ENCODE results near the gene ARGLU1. TPM values are rescaled to one million over a fixed set of nuclear protein-coding genes. Genes with fewer than 3 reads are reported as not detected.

ARGLU1 gene
- polyA plus RNA-seq, 1 experiment, result 80.3 TPM

DNA sequence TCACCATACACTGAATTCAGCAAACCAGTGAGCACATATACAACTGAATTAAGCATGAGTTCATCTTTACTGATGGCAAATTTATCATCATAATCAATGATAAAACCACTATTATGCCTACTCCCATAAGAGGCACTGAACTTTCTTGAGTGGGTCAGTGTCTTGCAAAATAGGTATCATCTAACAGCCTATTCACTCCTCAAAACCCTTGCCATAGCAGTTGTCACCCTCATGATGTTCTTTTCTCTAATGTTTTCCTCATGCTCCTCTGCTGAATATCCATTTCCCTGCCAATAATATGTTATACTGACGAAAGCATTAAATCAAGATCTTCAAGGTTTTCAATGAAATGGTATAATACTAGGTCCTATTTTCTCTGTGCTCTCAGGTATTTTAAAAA is 5.6 kb downstream of the ARGLU1 start:
- CTCF ChIA-PET, result interaction anchor here (0.8 to 2.9 kb wide), 2 partner anchors 25 to 582 kb away, joined by 3 to 12 read pairs; no protein-coding TSS in a partner anchor
- Histone ChIP-seq H3K27ac (ENCODE audit: low read depth, low read length) (no peak overlapping the region), H3K4me3 (ENCODE audit: low read depth, low read length) (no peak overlapping the region), H3K9me3 (ENCODE audit: control insufficient read depth, insufficient read depth, low read length) (no peaks in the 10 kb centered on the region), H3K27me3 (ENCODE audit: control insufficient read depth, insufficient read depth, low read length) (no peaks in the 10 kb centered on the region)
- DNase-seq (ENCODE audit: low read depth, low spot score), result no peak
- TF ChIP-seq, protein P1, sequence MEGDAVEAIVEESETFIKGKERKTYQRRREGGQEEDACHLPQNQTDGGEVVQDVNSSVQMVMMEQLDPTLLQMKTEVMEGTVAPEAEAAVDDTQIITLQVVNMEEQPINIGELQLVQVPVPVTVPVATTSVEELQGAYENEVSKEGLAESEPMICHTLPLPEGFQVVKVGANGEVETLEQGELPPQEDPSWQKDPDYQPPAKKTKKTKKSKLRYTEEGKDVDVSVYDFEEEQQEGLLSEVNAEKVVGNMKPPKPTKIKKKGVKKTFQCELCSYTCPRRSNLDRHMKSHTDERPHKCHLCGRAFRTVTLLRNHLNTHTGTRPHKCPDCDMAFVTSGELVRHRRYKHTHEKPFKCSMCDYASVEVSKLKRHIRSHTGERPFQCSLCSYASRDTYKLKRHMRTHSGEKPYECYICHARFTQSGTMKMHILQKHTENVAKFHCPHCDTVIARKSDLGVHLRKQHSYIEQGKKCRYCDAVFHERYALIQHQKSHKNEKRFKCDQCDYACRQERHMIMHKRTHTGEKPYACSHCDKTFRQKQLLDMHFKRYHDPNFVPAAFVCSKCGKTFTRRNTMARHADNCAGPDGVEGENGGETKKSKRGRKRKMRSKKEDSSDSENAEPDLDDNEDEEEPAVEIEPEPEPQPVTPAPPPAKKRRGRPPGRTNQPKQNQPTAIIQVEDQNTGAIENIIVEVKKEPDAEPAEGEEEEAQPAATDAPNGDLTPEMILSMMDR (IDR thresholded peaks at IDR 0.05; ENCODE audit: low read depth, low read length), result no peak
- POLR2A ChIA-PET, result no interaction called here

DNA sequence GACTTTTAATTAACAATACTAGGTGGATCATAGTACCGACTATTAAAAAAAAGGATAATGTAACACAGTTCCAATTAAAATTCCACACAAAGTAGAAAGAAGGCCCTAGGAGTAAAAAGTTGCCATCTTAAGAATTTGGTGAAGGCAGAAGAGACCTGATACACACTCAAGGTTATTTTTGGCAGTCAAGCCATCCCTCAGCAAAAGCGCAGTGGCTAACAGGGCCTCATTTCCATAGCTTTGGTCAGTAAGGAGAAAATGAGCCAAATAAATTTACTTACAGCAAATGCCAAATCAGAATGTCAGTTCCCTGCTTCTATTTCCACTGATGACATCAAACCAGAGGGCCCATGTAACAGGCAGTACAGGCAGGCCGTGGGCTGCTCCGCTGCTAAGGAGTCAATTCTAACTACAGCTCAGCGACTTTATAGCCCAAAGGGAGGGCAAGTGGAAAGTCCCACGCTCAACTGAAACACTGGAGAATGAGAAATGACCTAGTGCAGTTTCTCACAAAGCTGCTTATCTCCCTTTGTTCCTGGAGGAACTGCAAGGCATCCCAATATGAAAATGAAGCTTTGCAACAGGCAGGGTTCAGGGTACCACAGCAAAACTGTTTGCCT is 6.3 kb downstream of the ARGLU1 start:
- no peak for DNase-seq (ENCODE audit: low read depth, low spot score)
- POLR2A ChIA-PET, result no interaction called here

DNA sequence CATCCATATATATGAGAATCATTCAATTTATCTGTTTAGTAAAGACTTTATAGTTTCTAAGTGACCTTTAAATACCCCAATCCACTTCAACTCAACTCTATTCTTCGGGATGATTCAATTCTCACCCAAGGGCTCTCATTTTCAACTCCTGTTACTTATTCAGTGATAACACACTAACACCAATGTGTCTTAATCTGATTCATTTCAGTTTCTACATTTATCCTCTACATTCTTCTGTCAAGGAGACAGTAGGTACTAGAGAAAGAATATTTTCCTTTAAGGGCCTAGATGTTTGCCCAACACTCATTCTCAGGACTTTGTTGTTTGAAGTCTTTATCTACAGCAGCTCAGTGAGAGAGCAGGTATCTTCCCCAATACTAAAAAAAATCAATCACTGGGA is 7.1 kb downstream of the ARGLU1 start:
- no peak for DNase-seq (ENCODE audit: low read depth, low spot score)
- H3K27ac ChIP-seq (ENCODE audit: low read depth, low read length), result no peak overlapping the region
- H3K27me3 ChIP-seq (ENCODE audit: control insufficient read depth, insufficient read depth, low read length), result no peaks in the 10 kb centered on the region
- ChIA-PET POLR2A (no interaction called here), CTCF (no interaction called here)
- H3K9me3 ChIP-seq (ENCODE audit: control insufficient read depth, insufficient read depth, low read length), result no peaks in the 10 kb centered on the region
- TF ChIP-seq, protein P1 (IDR thresholded peaks at IDR 0.05; ENCODE audit: low read depth, low read length), result no peak
- no peak overlapping the region for H3K4me3 ChIP-seq (ENCODE audit: low read depth, low read length)

More for the DNA sequence above, 6.3 kb downstream of the ARGLU1 start:
- TF ChIP-seq, protein P1 (IDR thresholded peaks at IDR 0.05; ENCODE audit: low read depth, low read length), result no peak
- H3K27ac ChIP-seq (ENCODE audit: low read depth, low read length), result peak overlapping the region; percentile 13
- no peak overlapping the region for H3K4me3 ChIP-seq (ENCODE audit: low read depth, low read length)
- H3K27me3 ChIP-seq (ENCODE audit: control insufficient read depth, insufficient read depth, low read length), result no peaks in the 10 kb centered on the region
- CTCF ChIA-PET, result interaction anchor here (0.8 to 2.9 kb wide), 2 partner anchors 25 to 582 kb away, joined by 3 to 12 read pairs; no protein-coding TSS in a partner anchor
- H3K9me3 ChIP-seq (ENCODE audit: control insufficient read depth, insufficient read depth, low read length), result no peaks in the 10 kb centered on the region

DNA sequence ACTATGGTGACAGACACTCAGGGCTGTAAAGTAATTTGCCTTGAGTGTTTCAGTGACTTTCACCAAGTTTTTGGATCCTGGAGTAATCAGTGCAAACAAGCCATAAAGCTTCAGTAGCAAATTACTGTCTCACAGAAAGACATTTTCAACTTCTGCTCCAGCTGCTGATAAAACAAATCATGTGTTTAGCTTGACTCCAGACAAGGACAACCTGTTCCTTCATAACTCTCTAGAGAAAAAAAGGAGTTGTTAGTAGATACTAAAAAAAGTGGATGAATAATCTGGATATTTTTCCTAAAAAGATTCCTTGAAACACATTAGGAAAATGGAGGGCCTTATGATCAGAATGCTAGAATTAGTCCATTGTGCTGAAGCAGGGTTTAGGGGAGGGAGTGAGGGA is 9.4 kb downstream of the ARGLU1 start:
- CTCF ChIA-PET, result interaction anchor here (2.4 kb wide), 1 partner anchor 62 kb away, joined by 6 read pairs; no protein-coding TSS in a partner anchor
- H3K27me3 ChIP-seq (ENCODE audit: control insufficient read depth, insufficient read depth, low read length), result no peaks in the 10 kb centered on the region
- H3K9me3 ChIP-seq (ENCODE audit: control insufficient read depth, insufficient read depth, low read length), result no peaks in the 10 kb centered on the region
- TF ChIP-seq, protein P1 (IDR thresholded peaks at IDR 0.05; ENCODE audit: low read depth, low read length), result no peak
- POLR2A ChIA-PET, result no interaction called here
- DNase-seq (ENCODE audit: low read depth, low spot score), result no peak
- no peak overlapping the region for H3K27ac ChIP-seq (ENCODE audit: low read depth, low read length)
- no peak overlapping the region for H3K4me3 ChIP-seq (ENCODE audit: low read depth, low read length)

DNA sequence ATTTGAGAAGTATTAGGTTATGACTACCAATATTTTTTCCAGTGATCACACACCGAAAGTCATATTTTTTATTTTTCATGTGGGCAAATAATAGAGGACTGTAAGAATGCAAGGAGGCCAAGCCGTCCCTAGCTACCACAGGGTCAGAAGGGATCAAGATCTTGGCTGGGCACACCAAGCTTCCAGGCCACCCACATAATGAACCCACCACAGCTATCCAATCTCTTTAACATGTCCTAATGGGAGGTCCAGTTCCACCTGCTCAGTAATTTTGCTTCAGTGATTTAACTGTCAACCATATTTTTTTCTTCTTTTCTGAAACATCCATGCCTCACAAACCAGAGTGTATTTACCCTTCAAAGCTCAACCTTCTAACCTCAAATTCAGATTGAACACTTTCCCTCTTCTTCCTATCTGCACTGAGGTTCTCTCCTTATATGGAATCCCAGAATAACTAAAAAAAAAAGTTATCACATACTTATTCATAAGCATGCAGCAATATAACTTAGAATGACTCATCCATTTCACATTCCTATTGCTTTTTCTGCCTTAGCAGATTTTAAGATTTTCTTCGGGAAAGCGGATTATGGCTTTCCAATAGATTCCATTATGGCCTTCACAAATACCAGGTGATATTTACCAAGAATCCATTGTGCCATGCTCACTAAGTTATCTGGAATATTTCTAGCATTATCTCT is 12.2 kb downstream of the ARGLU1 start:
- Histone ChIP-seq H3K4me3 (ENCODE audit: low read depth, low read length) (no peak overlapping the region), H3K27me3 (ENCODE audit: control insufficient read depth, insufficient read depth, low read length) (no peaks in the 10 kb centered on the region), H3K27ac (ENCODE audit: low read depth, low read length) (no peak overlapping the region), H3K9me3 (ENCODE audit: control insufficient read depth, insufficient read depth, low read length) (no peaks in the 10 kb centered on the region)
- TF ChIP-seq, protein P1 (IDR thresholded peaks at IDR 0.05; ENCODE audit: low read depth, low read length), result no peak
- no peak for DNase-seq (ENCODE audit: low read depth, low spot score)
- CTCF ChIA-PET, result interaction anchor here (1.0 kb wide), 1 partner anchor 589 kb away, joined by 4 read pairs; no protein-coding TSS in a partner anchor
- POLR2A ChIA-PET, result no interaction called here

Data from AG04450 (cell line).